Duodenal mucosa (tissue), 2 donors: ENCODE data around the gene FRMPD2.

Experiments used
- H3K27ac ChIP-seq: one replicate; pipeline ENCODE4 v1.7.0; 2013; ENCODE audit warnings: low read depth, low read length
- H3K27me3 ChIP-seq, 2 donors: one replicate each; pipeline ENCODE4 v1.7.0; 2013; ENCODE audit warnings: low read length in 2 of 2, control low read depth in 1 of 2; ENCODE audit not compliant: insufficient read depth in 2 of 2, control insufficient read depth in 1 of 2
- H3K36me3 ChIP-seq, 2 donors: one replicate each; pipeline ENCODE4 v1.7.0; 2013; ENCODE audit warnings: low read length in 2 of 2, control low read depth in 1 of 2; ENCODE audit not compliant: insufficient read depth in 2 of 2, control insufficient read depth in 1 of 2
- H3K4me1 ChIP-seq, 2 donors: one replicate each; pipeline ENCODE4 v1.7.0; 2013; ENCODE audit warnings: low read length in 2 of 2, control low read depth in 1 of 2; ENCODE audit not compliant: insufficient read depth in 2 of 2, control insufficient read depth in 1 of 2
- H3K4me3 ChIP-seq, 2 donors: one replicate each; pipeline ENCODE4 v1.7.0; 2013; ENCODE audit warnings: low read length in 2 of 2, low read depth in 1 of 2
- H3K9ac ChIP-seq, 2 donors: one replicate each; pipeline ENCODE4 v1.7.0; 2013; ENCODE audit warnings: low read length in 2 of 2, low read depth in 1 of 2
- H3K9me3 ChIP-seq, 2 donors: one replicate each; pipeline ENCODE4 v1.7.0; 2013; ENCODE audit warnings: low read length in 2 of 2, control low read depth in 1 of 2; ENCODE audit not compliant: control insufficient read depth in 1 of 2

Gene FRMPD2

DNA sequence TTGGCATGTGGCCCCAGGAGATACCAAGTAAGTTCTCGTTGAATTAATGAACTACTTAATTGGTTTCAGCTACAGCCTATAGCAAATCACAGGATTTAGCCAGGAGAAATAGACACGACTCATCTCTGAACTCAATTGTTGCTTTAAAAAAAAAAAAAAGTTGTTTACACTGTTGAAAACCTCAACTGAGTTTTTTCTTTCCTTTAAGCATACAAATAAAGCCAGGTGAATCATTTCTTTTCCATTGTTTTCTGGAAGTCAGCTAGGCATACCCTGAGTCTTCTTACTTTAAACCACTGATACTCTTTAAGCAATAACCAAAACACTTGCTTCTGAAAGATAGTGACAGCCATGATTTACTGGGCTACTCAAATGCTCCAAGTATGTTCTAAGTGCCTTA lies 755 bp downstream of the FRMPD2 start:
- Histone ChIP-seq H3K36me3 (no peaks in the 10 kb centered on the region), H3K4me1 (no peaks in the 10 kb centered on the region), H3K4me3 (no peak overlapping the region), H3K9ac (no peak overlapping the region), H3K27me3 (no peaks in the 10 kb centered on the region), H3K9me3 (no peaks in the 10 kb centered on the region), H3K27ac (no peak overlapping the region)

DNA sequence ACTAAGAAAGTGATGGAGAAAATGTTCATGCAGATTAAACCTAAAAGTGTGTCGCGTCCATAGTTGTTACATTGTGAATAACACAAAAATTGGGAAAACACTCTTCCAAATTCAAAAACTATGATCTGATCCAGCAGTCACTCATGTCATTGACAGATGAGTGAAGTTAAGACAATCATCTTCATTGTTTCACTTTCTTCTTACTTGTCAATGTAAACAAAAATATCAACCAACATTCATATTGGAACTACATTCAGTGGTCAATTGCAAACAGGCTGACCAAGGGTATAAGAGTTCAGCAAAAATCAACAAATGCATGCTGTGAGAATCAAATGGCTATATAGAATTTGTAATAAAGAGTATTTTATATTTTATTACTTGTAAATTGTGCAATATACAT lies 1.8 kb downstream of the FRMPD2 start:
- Histone ChIP-seq H3K4me1 (no peaks in the 10 kb centered on the region), H3K27me3 (no peaks in the 10 kb centered on the region), H3K9ac (no peak overlapping the region), H3K9me3 (no peaks in the 10 kb centered on the region), H3K36me3 (no peaks in the 10 kb centered on the region), H3K27ac (no peak overlapping the region), H3K4me3 (no peak overlapping the region)

DNA sequence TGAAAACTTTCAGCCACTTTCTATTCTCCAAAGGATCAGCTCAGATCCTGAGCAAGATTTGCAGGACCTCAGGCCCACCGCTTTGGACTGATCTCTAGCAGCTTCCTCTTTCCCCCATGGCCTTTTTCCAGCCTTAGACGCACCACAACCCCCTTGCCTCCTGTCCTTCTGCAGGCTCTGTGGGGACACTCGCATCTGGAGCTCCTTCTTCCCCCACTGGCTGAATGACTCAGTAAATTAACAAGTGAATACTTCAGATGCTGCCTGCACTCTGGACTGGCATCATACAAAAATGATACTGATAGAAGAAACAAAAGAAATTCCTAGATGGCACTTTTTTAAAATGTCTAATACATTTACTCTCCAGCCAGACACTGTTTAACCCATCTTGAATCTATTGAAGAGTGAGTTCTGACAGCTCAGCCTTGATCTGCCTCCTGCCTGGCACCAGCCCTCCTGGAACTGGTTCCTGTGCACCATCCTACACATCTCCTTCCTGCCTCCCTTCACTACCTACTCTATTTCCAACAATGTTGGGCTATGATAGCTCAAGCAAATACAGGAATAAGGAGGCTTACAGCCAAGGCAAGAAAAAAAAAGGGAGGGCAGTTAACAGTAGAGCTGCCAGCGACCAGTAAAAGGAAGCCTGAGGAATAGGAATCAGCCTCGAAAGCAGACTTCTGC lies 3.3 kb downstream of the FRMPD2 start:
- Histone ChIP-seq H3K4me3 (no peak overlapping the region), H3K27me3 (no peaks in the 10 kb centered on the region), H3K27ac (no peak overlapping the region), H3K9me3 (no peaks in the 10 kb centered on the region), H3K4me1 (no peaks in the 10 kb centered on the region), H3K36me3 (no peaks in the 10 kb centered on the region), H3K9ac (no peak overlapping the region)

DNA sequence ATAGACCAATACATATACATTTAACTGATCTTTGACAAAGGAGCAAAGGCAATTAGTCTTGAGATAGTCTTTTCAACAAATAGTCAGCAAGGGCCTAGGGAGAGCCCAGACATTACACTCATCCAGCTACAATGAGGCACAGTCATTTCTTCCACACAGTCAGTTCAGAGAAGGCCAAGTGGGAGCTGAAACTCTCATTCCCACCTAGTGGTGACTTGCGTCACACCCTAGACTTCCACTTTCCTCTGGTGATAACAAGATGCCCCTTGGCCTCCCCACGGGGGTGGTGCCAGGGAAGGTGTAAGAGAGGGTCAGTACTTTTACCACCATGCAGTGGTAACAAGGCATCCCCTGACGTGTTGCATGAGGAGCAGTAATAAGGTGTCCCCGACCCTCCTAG lies 8.0 kb downstream of the FRMPD2 start:
- no peak overlapping the region for H3K9ac ChIP-seq
- no peak overlapping the region for H3K27ac ChIP-seq
- H3K4me1 ChIP-seq = no peaks in the 10 kb centered on the region
- H3K36me3 ChIP-seq = no peaks in the 10 kb centered on the region
- no peak overlapping the region for H3K4me3 ChIP-seq
- no peaks in the 10 kb centered on the region for H3K9me3 ChIP-seq
- no peaks in the 10 kb centered on the region for H3K27me3 ChIP-seq

DNA sequence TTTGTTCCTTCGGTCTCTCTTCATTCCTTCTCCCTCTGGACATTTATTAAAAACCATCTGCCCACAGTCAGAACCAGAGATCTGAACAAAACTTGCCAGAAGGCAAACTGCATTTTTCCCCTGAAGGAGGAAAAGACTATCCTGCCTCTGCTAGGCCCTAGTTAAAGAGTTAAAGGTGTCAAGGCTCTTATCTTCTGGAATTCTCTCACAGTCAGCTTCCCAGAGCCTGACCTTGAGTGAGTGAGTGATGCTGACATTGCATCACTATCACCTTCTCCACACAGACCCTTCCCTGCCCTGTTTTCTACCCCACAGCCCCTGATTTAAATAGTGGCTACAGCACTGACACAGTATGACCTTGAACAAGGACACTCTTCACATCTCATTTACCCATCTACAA lies 16.4 kb downstream of the FRMPD2 start:
- H3K9ac ChIP-seq = no peak overlapping the region
- no peak overlapping the region for H3K27ac ChIP-seq
- H3K4me3 ChIP-seq = no peak overlapping the region
- H3K4me1 ChIP-seq = no peaks in the 10 kb centered on the region
- no peaks in the 10 kb centered on the region for H3K36me3 ChIP-seq
- peaks cover 0 to 2% of the 10 kb centered on the region in 2 donors for H3K27me3 ChIP-seq
- H3K9me3 ChIP-seq = no peaks in the 10 kb centered on the region

DNA sequence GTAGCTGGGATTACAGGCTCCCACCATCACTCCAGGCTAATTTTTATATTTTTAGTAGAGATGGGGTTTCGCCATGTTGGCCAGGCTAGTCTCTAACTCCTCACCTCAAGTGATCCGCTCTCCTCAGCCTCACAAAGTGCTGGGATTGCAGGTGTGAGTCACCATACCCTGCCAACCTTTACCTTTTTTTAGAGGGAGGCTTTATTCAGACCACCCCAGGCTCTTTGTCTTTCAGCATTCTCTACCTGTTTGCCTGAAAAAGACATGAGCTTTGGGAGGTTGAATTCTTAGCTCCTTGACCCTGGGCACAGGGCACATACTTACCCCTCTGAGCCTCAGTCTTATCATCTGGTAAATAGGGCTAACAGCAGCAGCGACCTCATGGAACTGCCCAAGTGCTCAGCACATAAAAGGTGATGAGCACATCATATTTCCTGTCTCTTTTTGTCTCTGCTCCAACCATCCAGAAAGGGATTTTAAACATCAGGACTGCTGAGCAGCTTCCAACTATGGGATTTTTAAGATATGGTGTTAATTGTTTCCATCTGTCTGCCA lies 17.0 kb downstream of the FRMPD2 start:
- H3K9me3 ChIP-seq = no peaks in the 10 kb centered on the region
- no peak overlapping the region for H3K4me3 ChIP-seq
- H3K9ac ChIP-seq = no peak overlapping the region
- no peak overlapping the region for H3K27ac ChIP-seq
- H3K4me1 ChIP-seq = no peaks in the 10 kb centered on the region
- H3K36me3 ChIP-seq = no peaks in the 10 kb centered on the region
- H3K27me3 ChIP-seq = peaks cover 0 to 2% of the 10 kb centered on the region in 2 donors

DNA sequence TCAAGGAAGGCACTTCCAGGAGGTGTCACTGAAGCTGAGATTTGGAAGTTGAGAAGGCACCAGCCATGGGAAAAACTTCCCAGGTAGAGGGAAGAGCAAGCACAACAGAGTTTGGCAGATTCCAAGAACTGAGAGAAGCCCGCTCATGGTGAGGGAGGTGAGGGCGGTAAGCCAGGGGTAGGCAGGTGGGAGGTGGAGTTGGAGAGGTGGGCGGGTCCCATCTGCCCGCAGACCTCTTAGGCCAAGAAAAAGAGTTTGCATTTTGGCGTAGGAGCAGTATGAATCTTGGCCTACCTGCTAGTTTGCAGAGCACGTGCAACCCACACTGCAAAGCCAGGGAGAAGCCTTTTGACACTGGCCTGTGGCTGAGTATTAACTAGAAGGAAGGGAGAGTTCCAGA lies 18.8 kb downstream of the FRMPD2 start:
- H3K4me1 ChIP-seq = peaks cover 0 to 7% of the 10 kb centered on the region in 2 donors
- H3K9me3 ChIP-seq = no peaks in the 10 kb centered on the region
- H3K27ac ChIP-seq = no peak overlapping the region
- H3K4me3 ChIP-seq = no peak overlapping the region
- peaks cover 0 to 2% of the 10 kb centered on the region in 2 donors for H3K27me3 ChIP-seq
- H3K9ac ChIP-seq = no peak overlapping the region
- no peaks in the 10 kb centered on the region for H3K36me3 ChIP-seq

DNA sequence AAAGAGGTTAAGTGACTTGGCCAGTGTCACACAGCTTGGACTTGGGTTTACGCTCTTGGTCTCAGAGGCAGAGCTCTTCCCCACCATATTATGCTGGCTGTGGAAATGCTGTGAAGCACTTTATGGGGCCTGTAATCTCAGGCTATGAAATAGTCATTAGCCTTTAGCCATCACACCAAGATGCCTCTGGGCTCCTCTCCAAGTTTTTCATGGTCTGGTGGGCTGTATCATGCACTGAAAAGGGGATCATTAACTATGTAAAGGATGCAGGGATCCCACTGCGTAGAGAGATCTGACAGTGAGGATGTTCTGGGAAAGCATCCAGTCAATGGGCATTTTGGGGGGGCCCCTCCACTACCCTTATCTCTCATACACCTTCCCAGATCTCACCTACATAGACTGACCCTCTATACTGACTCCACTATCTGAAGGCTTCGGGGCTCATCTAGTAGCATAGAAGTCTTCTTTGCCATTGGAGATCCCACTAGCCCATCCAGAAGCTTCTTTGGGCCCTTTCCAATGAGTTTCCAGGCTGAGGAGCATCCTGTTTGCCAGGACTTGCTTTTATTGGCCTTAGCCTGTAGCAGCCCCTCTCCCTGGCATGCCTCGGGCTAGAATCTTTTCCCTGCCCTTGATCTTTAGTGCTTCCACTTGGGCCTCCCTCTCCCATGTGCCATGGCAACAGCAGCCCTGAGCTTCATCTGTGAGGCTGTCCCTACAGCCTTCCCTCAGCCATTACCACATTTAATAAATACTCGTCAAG lies 19.6 kb downstream of the FRMPD2 start:
- no peak overlapping the region for H3K9ac ChIP-seq
- no peaks in the 10 kb centered on the region for H3K9me3 ChIP-seq
- no peak overlapping the region for H3K4me3 ChIP-seq
- H3K27me3 ChIP-seq = peaks cover 0 to 2% of the 10 kb centered on the region in 2 donors
- H3K4me1 ChIP-seq = peaks cover 0 to 7% of the 10 kb centered on the region in 2 donors
- H3K36me3 ChIP-seq = no peaks in the 10 kb centered on the region
- H3K27ac ChIP-seq = no peak overlapping the region

DNA sequence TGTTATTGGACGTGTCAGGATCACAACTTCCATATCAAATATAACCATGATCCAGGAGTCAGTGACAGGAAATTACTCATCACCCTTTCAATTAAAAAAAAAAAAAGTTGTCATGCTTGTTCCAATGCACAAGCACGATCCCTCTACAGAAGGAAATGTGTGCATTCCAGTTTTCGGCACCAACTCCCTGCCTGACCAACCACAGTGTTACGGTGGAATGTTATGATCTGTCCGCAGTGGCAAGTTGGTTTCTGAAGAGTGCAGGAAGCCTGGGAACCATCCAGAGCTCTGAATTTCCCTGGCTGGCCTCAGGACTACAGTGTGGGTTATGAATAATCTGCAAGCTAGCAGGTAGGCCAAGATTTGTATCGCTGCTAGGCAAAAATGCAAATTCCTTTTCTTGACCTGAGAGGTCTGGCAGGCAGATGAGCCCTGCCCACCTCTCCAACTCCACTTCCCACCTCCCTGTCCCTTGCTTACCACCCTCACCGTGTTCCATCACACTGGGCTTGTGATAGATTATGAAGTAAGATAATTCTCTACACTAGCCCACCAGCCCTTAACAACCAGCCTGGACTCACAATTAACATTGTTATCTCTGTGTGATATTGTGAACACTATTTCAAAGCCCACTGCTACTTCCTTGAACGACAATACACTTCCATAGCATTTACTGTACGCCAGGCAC lies 20.4 kb downstream of the FRMPD2 start:
- H3K4me1 ChIP-seq = peaks cover 0 to 7% of the 10 kb centered on the region in 2 donors
- no peak overlapping the region for H3K4me3 ChIP-seq
- no peak overlapping the region for H3K9ac ChIP-seq
- peaks cover 0 to 2% of the 10 kb centered on the region in 2 donors for H3K27me3 ChIP-seq
- no peak overlapping the region for H3K27ac ChIP-seq
- no peaks in the 10 kb centered on the region for H3K36me3 ChIP-seq
- H3K9me3 ChIP-seq = no peaks in the 10 kb centered on the region

DNA sequence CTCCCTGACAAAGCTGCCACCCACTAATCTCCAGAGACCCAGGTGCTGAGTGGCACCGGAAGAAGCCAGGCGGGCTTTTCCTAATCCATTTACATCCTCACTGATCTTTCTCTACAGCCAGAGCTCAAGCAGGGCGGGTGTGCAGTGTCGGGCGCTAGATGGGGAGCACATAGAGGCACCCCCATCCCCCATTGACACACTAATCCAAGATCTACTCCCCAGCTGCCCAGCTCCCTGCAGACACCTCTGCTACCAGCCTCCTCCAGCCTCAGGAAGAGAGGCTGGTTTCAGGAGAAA lies 22.2 kb downstream of the FRMPD2 start:
- Histone ChIP-seq H3K9me3 (no peaks in the 10 kb centered on the region), H3K4me1 (peaks cover 0 to 7% of the 10 kb centered on the region in 2 donors), H3K36me3 (no peaks in the 10 kb centered on the region), H3K27me3 (no peaks in the 10 kb centered on the region), H3K4me3 (no peak overlapping the region), H3K9ac (no peak overlapping the region), H3K27ac (no peak overlapping the region)
